GM23338 (cell line): Measurements from ENCODE around the gene PPP1CB. TPM values are rescaled to one million over a fixed set of nuclear protein-coding genes. Genes with fewer than 3 reads are reported as not detected.

Experiments
- ATAC-seq: fragments of 200-7000 bp; cut with Tn5 transposase; 3 replicates; pipeline ENCODE4 v1.9.1; 2020
- DNase-seq: peaks from one replicate; pipeline ENCODE4 v3.0.0-alpha.2; 2015; ENCODE audit warnings: low spot score
- H2AFZ ChIP-seq: fragments of 200-600 bp; sonication (generic); 2 replicates; pipeline ENCODE4 v1.8.0; 2016; ENCODE audit warnings: antibody characterized with exemption, mild to moderate bottlenecking, moderate library complexity
- H3F3A ChIP-seq: fragments of 200-600 bp; sonication (generic); replicated peaks from 2 replicates; pipeline ENCODE4 v1.8.0; 2017; ENCODE audit warnings: antibody characterized with exemption, mixed run types, low read depth
- H3K27ac ChIP-seq: fragments of 200-600 bp; sonication (generic); 2 replicates; pipeline ENCODE4 v1.6.1; 2016; ENCODE audit warnings: low read depth
- H3K27me3 ChIP-seq: fragments of 200-600 bp; sonication (generic); 2 replicates; pipeline ENCODE4 v1.8.0; 2016; ENCODE audit warnings: mild to moderate bottlenecking, mixed run types, moderate library complexity; ENCODE audit not compliant: insufficient read depth
- H3K36me3 ChIP-seq: fragments of 200-600 bp; sonication (generic); 2 replicates; pipeline ENCODE4 v1.8.0; 2016; ENCODE audit warnings: mild to moderate bottlenecking; ENCODE audit not compliant: insufficient read depth
- H3K4me1 ChIP-seq: fragments of 200-600 bp; sonication (generic); 2 replicates; pipeline ENCODE4 v1.8.0; 2016; ENCODE audit warnings: mild to moderate bottlenecking, moderate library complexity; ENCODE audit not compliant: insufficient read depth
- H3K4me2 ChIP-seq: fragments of 200-600 bp; sonication (generic); 2 replicates; pipeline ENCODE4 v1.7.1; 2017; ENCODE audit warnings: mixed run types
- H3K4me3 ChIP-seq: fragments of 200-600 bp; sonication (generic); 2 replicates; pipeline ENCODE4 v1.6.1; 2016; ENCODE audit warnings: mixed run types
- H3K79me2 ChIP-seq: fragments of 200-600 bp; sonication (generic); replicated peaks from 2 replicates; pipeline ENCODE4 v1.8.0; 2017; ENCODE audit warnings: mild to moderate bottlenecking; ENCODE audit not compliant: insufficient read depth
- H3K9me2 ChIP-seq: fragments of 200-600 bp; sonication (generic); 2 replicates; pipeline ENCODE4 v1.8.0; 2017; ENCODE audit not compliant: insufficient read depth
- H4K20me1 ChIP-seq: fragments of 200-600 bp; sonication (generic); replicated peaks from 2 replicates; pipeline ENCODE4 v1.8.0; 2017; ENCODE audit warnings: mild to moderate bottlenecking; ENCODE audit not compliant: insufficient read depth
- H3K27ac Mint-ChIP-seq: 2 replicates; pipeline ENCODE4 v1.8.0; 2020; ENCODE audit warnings: inconsistent platforms, mild to moderate bottlenecking, moderate library complexity, mixed read lengths
- H3K27me3 Mint-ChIP-seq: 3 replicates; pipeline ENCODE4 v1.8.0; 2022; ENCODE audit warnings: low read depth, mild to moderate bottlenecking, moderate library complexity, mixed read lengths, inconsistent platforms; ENCODE audit not compliant: insufficient read depth, poor library complexity
- H3K36me3 Mint-ChIP-seq: 3 replicates; pipeline ENCODE4 v1.8.0; 2021; ENCODE audit warnings: low read depth, mild to moderate bottlenecking, inconsistent platforms, moderate library complexity, mixed read lengths
- H3K4me1 Mint-ChIP-seq: 3 replicates; pipeline ENCODE4 v1.8.0; 2020; ENCODE audit warnings: mild to moderate bottlenecking, inconsistent platforms, mixed read lengths
- H3K4me3 Mint-ChIP-seq: 3 replicates; pipeline ENCODE4 v1.8.0; 2021; ENCODE audit warnings: moderate library complexity, mild to moderate bottlenecking, inconsistent platforms, mixed read lengths
- H3K9me3 Mint-ChIP-seq: 3 replicates; pipeline ENCODE4 v1.8.0; 2020; ENCODE audit warnings: moderate library complexity, mild to moderate bottlenecking, inconsistent platforms, mixed read lengths
- CTCF ChIP-seq, 2 experiments: fragments of 200-600 bp in 1 of 2; sonication (generic) in 1 of 2; conservative IDR thresholded peaks; 2 replicates each; pipeline versions ENCODE4 v1.5.1 to v1.6.1; 2016 to 2017; ENCODE audit warnings: antibody characterized with exemption in 2 of 2, low read depth in 2 of 2, mild to moderate bottlenecking in 2 of 2, moderate library complexity in 1 of 2
- EZH2 ChIP-seq: fragments of 200-600 bp; sonication (generic); IDR thresholded peaks from one replicate; pipeline ENCODE4 v1.8.0; 2017; ENCODE audit warnings: antibody characterized with exemption, mild to moderate bottlenecking, low read depth; ENCODE audit not compliant: unreplicated experiment
- EZH2phosphoT487 ChIP-seq: fragments of 200-600 bp; sonication (generic); IDR thresholded peaks from one replicate; pipeline ENCODE4 v1.8.1; 2018; ENCODE audit warnings: antibody characterized with exemption; ENCODE audit not compliant: unreplicated experiment
- JUNB ChIP-seq: IDR thresholded peaks from one replicate; pipeline ENCODE4 v1.6.1; 2016; ENCODE audit warnings: antibody characterized with exemption; ENCODE audit not compliant: unreplicated experiment
- NANOG ChIP-seq: IDR thresholded peaks from 2 replicates; pipeline ENCODE4 v1.6.1; 2016; ENCODE audit warnings: antibody characterized with exemption, borderline replicate concordance
- POLR2AphosphoS5 ChIP-seq: IDR thresholded peaks from 2 replicates; pipeline ENCODE4 v1.6.1; 2016; ENCODE audit warnings: antibody characterized with exemption, low read depth
- REST ChIP-seq: IDR thresholded peaks from one replicate; pipeline ENCODE4 v1.6.1; 2018; ENCODE audit warnings: antibody characterized with exemption; ENCODE audit not compliant: unreplicated experiment
- STAT1 ChIP-seq: IDR thresholded peaks from one replicate; pipeline ENCODE4 v1.6.1; 2016; ENCODE audit warnings: antibody characterized with exemption; ENCODE audit not compliant: unreplicated experiment
- ZNF114 ChIP-seq: fragments of 250-450 bp; sonication (Bioruptor Pico); IDR thresholded peaks from 2 replicates; pipeline ENCODE4 v1.5.0; 2020; ENCODE audit warnings: mild to moderate bottlenecking, moderate library complexity
- ZNF331 ChIP-seq: fragments of 250-450 bp; sonication (Bioruptor Pico); IDR thresholded peaks from 2 replicates; pipeline ENCODE4 v1.5.0; 2020; ENCODE audit warnings: low read depth, mild to moderate bottlenecking, moderate library complexity
- polyA plus RNA-seq: library from polyadenylated mRNA; unstranded; fragments of >200 nt; fragmentation: Nextera tagmentation; extraction: Ambion mirVana; gene quantifications from 2 replicates; pipeline ENCODE4 v1.2.1, GENCODE V29; 2016
- total RNA-seq: library from RNA; depleted of rRNA; stranded (reverse); fragments of >200 nt; shearing (Covaris generic); gene quantifications from 2 replicates; pipeline ENCODE4 v1.2.3, GENCODE V29; 2014

The PPP1CB gene
- total and polyA plus RNA-seq, 2 experiments from 2014 or later: 103 to 118 TPM

GRCh38 chr2:28821295-28821958 lies 69.8 kb downstream of the PPP1CB start:
- Histone ChIP-seq H4K20me1 (no peaks in the 10 kb centered on the region), H3K27ac (no peak overlapping the region), H3K9me2 (no peaks in the 10 kb centered on the region), H3K4me1 (no peaks in the 10 kb centered on the region), H3F3A (no peaks in the 10 kb centered on the region), H3K4me2 (no peak overlapping the region), H3K4me3 (no peak overlapping the region), H2AFZ (no peak overlapping the region), H3K79me2 (no peaks in the 10 kb centered on the region), H3K36me3 (no peaks in the 10 kb centered on the region), H3K27me3 (no peaks in the 10 kb centered on the region)
- no peak overlapping the region for H3K27ac Mint-ChIP-seq
- no peaks in the 10 kb centered on the region for H3K9me3 Mint-ChIP-seq
- H3K36me3 Mint-ChIP-seq: no peaks in the 10 kb centered on the region
- no peaks in the 10 kb centered on the region for H3K4me1 Mint-ChIP-seq
- peaks cover 9% of the 10 kb centered on the region for H3K27me3 Mint-ChIP-seq
- DNase-seq (peak; percentile 77), ATAC-seq (peak; percentile 87)
- no peak overlapping the region for H3K4me3 Mint-ChIP-seq
- 0 out of 2 replicates have a peak, but pooled peaks have one; percentile 10 for TF ChIP-seq ZNF114 (CRISPR knock-in tag)
- no peak for TF ChIP-seq JUNB
- TF ChIP-seq REST: no peak
- no peak for TF ChIP-seq STAT1
- peak; percentile 74 to 78 for TF ChIP-seq CTCF (conservative IDR thresholded peaks at IDR 0.05; ENCODE audit: low read depth in 2 of 2)
- no peak for TF ChIP-seq POLR2AphosphoS5
- TF ChIP-seq EZH2phosphoT487: no peak
- TF ChIP-seq NANOG: no peak
- TF ChIP-seq ZNF331 (CRISPR knock-in tag): no peak

- H3K4me3 Mint-ChIP-seq: no peak overlapping the region
- H2AFZ ChIP-seq: no peak overlapping the region
- no peaks in the 10 kb centered on the region for H3K27me3 ChIP-seq
- H3K4me2 ChIP-seq: no peak overlapping the region
- TF ChIP-seq EZH2: no peak
- no peak for TF ChIP-seq ZNF331 (CRISPR knock-in tag)
- no peak for TF ChIP-seq REST
- no peak overlapping the region for H3K27ac ChIP-seq
- no peak overlapping the region for H3K4me3 ChIP-seq
- ATAC-seq (no peak), DNase-seq (no peak)
- no peaks in the 10 kb centered on the region for H3K36me3 Mint-ChIP-seq
- no peaks in the 10 kb centered on the region for H4K20me1 ChIP-seq
- H3F3A ChIP-seq: no peaks in the 10 kb centered on the region
- H3K79me2 ChIP-seq: no peaks in the 10 kb centered on the region
- H3K27ac Mint-ChIP-seq: no peak overlapping the region
- H3K9me3 Mint-ChIP-seq: no peaks in the 10 kb centered on the region
- H3K4me1 Mint-ChIP-seq: no peaks in the 10 kb centered on the region
- H3K36me3 ChIP-seq: no peaks in the 10 kb centered on the region
- H3K9me2 ChIP-seq: no peaks in the 10 kb centered on the region
- peaks cover 9% of the 10 kb centered on the region for H3K27me3 Mint-ChIP-seq
- H3K4me1 ChIP-seq: no peaks in the 10 kb centered on the region
Measured at GRCh38 chr2:28822036-28822435, 70.4 kb downstream of the PPP1CB start.
